Dendritic cell treated with granulocyte-macrophage colony-stimulating factor and Interleukin-4, amounts not matched to agents 40 ng/mL and 50 ng/mL, for 4 days (primary cell): ENCODE measurements around the gene GREM1.
A peak's percentile ranks its signal among the peaks of the same experiment; 100 is the strongest.

Experiments used
- H3K27ac Mint-ChIP-seq: one replicate; pipeline ENCODE4 v1.8.0; 2022; ENCODE audit warnings: mild to moderate bottlenecking, mixed read lengths
- H3K27me3 Mint-ChIP-seq: one replicate; pipeline ENCODE4 v1.8.0; 2022; ENCODE audit warnings: mild to moderate bottlenecking, mixed read lengths
- H3K36me3 Mint-ChIP-seq: one replicate; pipeline ENCODE4 v1.8.0; 2022; ENCODE audit warnings: low read depth, mixed read lengths
- H3K4me1 Mint-ChIP-seq: one replicate; pipeline ENCODE4 v1.8.0; 2022; ENCODE audit warnings: low read depth, mixed read lengths
- H3K4me3 Mint-ChIP-seq: one replicate; pipeline ENCODE4 v1.8.0; 2022; ENCODE audit warnings: mild to moderate bottlenecking, moderate library complexity, mixed read lengths
- H3K9me3 Mint-ChIP-seq: one replicate; pipeline ENCODE4 v1.8.0; 2022; ENCODE audit warnings: mixed read lengths
- intact Hi-C: fragments of 100-400 bp; cut with micrococcal nuclease; formaldehyde crosslinking; loops from one replicate; pipeline ENCODE4 v1.15.0; 2022

GREM1 gene

DNA sequence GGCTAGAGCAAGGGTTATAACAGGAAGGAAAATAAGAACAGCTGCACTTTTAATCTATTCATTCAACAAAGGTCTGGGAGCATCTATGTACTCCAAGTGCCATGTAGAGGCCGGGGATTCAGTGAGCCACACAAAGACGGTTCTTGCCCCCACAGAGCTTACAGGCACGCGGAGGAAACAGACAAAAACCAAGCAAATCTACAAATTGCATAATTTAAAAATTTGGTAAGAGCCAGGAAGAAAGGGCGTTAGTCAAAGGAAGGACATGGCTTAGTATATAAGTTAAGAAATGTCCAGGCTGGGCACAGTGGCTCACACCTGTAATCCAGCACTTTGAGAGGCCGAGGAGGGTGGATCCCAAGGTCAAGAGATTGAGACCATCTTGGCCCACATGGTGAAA is 10.4 kb upstream of the GREM1 start:
- peaks cover 32% of the 10 kb centered on the region for H3K4me1 Mint-ChIP-seq
- H3K36me3 Mint-ChIP-seq: no peaks in the 10 kb centered on the region
- intact Hi-C loops: no loop called here
- H3K4me3 Mint-ChIP-seq: no peak overlapping the region
- H3K27me3 Mint-ChIP-seq: peaks cover 30% of the 10 kb centered on the region
- no peak overlapping the region for H3K27ac Mint-ChIP-seq
- H3K9me3 Mint-ChIP-seq: no peaks in the 10 kb centered on the region

DNA sequence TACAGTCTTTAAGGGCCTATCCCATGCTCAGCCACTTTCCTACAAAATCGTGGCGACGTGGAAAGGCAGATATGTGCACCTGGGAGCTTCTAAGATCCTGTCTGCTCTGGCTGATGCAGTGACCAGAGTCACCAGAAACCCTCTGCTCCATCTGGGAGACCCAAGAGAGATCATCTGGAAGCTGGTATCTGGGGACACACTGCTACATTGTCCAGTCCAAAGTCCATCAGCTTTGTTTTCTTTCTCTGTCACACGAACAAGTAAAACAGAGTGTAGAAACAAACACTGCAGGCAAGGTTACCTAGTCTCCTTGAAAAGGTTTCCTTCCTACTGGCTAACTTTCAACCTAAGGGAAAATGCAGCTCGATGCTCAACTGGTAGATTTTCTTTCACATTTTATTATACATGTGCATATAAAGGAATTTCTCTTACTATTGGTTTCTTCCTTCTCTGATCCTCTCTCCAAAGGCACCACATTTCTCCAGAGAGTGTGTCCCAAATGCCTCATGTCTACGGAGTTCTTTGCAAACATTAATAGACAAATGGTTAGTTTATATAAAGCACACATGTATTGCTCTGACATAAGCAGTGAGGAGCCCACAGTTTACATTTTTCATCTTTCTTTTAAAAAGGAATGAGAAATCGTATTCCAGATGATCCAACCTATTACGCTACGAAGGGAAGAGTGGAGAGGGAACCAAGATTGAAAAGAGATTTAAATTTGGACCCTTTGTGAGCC is 8.3 kb upstream of the GREM1 start:
- no peaks in the 10 kb centered on the region for H3K36me3 Mint-ChIP-seq
- H3K4me1 Mint-ChIP-seq: peaks cover 32% of the 10 kb centered on the region
- H3K9me3 Mint-ChIP-seq: no peaks in the 10 kb centered on the region
- intact Hi-C loops: no loop called here
- no peak overlapping the region for H3K4me3 Mint-ChIP-seq
- H3K27me3 Mint-ChIP-seq: peaks cover 32% of the 10 kb centered on the region
- no peak overlapping the region for H3K27ac Mint-ChIP-seq

DNA sequence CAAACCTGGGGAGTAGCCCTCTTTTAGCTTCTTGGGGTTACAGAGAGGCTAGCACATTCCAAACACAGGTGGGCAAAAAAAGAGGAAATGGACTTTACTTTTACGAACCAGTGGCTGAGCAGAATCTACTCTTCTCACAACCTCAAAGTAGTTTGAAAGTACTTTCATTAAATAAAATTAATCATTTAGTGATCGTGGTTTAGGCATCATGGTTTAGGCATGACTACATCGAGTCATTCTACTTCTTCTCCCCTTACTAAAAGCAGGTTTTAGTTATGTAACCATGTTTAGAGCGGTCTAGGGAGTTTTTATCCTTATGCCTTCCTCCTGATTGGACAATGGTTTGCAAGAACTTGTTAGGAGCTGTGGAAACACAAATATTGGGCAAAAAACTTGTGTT is 2.5 kb upstream of the GREM1 start:
- no peaks in the 10 kb centered on the region for H3K36me3 Mint-ChIP-seq
- H3K9me3 Mint-ChIP-seq: no peaks in the 10 kb centered on the region
- intact Hi-C loops: no loop called here
- peaks cover 65% of the 10 kb centered on the region for H3K27me3 Mint-ChIP-seq
- no peak overlapping the region for H3K27ac Mint-ChIP-seq
- H3K4me3 Mint-ChIP-seq: no peak overlapping the region
- peaks cover 26% of the 10 kb centered on the region for H3K4me1 Mint-ChIP-seq

DNA sequence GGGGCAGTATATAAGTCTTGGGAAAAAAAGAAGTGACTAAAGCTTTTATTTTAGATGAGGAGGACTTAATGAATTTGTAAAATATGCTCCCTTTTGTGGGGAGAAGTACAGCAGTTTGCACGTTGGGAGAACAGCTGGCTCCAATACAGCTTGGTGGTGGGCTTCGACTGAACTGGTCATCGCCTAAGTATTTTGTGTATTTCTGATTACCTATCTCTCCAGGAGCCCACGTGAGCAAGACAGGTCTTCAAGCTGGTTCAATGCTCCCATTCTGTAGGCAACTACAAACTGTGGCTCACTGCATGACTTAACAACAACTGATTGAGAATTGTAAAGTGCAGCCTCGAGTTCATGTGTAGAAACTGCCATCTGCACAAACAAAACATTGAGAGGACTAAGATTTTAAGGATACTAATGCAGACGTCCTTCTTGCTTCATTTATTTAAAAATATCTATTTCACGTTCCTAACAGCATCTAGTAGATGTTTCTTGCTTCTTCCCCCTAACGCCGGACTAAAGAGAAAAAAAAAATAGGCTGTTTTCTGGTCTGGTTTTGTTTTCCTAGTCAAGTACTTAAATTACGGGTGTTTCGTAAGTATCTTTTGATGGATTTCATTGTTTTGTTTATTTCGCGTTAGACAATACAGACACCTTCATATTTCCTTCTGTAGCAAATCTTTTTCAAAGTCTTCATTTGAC is 1.4 kb upstream of the GREM1 start:
- Mint-ChIP-seq H3K36me3 (no peaks in the 10 kb centered on the region), H3K4me1 (peaks cover 26% of the 10 kb centered on the region), H3K9me3 (no peaks in the 10 kb centered on the region), H3K27me3 (peaks cover 75% of the 10 kb centered on the region), H3K27ac (no peak overlapping the region), H3K4me3 (peak overlapping the region; percentile 72)
- intact Hi-C loops: no loop called here

DNA sequence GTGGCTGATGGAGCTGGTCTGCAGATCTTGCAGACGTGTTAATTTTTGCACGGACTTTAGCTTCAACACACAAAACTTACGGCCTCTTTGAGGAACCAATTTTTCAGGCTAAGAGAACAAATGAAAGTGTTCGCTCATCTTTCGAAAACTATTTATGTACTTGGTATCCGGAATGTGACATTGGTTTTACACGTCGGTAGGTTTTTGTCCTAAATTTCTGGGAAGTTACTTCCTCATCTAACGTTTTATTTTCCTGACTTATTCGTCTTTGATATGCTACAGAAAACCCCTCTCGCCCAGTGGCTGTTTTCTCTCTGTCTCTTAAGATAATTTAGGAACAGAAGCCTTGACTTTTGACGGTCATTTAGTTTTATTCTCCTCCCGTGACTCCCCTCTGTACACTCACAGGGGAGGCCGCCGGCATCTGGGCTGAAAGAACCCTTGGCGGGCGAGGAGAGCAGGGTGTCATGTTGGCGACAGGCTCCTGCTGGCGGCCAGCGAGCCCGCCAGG is 834 bp upstream of the GREM1 start:
- H3K27me3 Mint-ChIP-seq: peaks cover 78% of the 10 kb centered on the region
- no peaks in the 10 kb centered on the region for H3K9me3 Mint-ChIP-seq

DNA sequence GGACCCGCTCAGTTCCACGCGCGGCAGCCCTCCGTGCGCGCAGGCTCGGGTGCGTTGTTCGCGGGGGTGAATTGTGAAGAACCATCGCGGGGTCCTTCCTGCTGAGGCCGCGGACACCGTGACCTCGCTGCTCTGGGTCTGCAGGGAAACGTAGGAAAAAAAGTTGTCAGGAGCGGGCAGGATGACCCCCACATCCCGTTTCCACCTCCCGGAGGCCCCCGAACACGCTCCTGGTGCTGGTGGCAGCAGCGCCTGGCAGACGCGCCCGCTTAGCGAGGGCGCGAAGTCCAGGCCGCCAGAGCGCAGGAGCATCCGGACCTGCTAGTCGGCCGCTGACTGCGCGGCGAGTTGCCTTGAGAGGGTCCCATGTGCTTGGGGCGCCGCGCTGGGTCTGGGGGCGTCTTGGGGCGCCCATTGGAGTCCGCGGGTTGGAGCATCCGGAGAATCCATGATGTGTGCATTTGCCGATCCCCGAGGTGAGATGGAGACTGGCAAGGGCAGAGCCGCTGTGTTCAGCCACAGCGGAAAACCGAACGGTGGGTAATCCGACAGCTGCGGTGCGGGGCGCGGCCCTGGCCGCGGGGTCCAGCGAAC is 520 bp downstream of the GREM1 start:
- no peaks in the 10 kb centered on the region for H3K36me3 Mint-ChIP-seq
- peak overlapping the region; percentile 51 for H3K4me3 Mint-ChIP-seq
- intact Hi-C loops: no loop called here
- H3K27ac Mint-ChIP-seq: no peak overlapping the region
- peaks cover 81% of the 10 kb centered on the region for H3K27me3 Mint-ChIP-seq
- peaks cover 26% of the 10 kb centered on the region for H3K4me1 Mint-ChIP-seq
- H3K9me3 Mint-ChIP-seq: no peaks in the 10 kb centered on the region

More for the DNA sequence above, 834 bp upstream of the GREM1 start:
- intact Hi-C loops: no loop called here
- Mint-ChIP-seq H3K4me1 (peaks cover 26% of the 10 kb centered on the region), H3K36me3 (no peaks in the 10 kb centered on the region), H3K4me3 (peak overlapping the region; percentile 72), H3K27ac (no peak overlapping the region)

DNA sequence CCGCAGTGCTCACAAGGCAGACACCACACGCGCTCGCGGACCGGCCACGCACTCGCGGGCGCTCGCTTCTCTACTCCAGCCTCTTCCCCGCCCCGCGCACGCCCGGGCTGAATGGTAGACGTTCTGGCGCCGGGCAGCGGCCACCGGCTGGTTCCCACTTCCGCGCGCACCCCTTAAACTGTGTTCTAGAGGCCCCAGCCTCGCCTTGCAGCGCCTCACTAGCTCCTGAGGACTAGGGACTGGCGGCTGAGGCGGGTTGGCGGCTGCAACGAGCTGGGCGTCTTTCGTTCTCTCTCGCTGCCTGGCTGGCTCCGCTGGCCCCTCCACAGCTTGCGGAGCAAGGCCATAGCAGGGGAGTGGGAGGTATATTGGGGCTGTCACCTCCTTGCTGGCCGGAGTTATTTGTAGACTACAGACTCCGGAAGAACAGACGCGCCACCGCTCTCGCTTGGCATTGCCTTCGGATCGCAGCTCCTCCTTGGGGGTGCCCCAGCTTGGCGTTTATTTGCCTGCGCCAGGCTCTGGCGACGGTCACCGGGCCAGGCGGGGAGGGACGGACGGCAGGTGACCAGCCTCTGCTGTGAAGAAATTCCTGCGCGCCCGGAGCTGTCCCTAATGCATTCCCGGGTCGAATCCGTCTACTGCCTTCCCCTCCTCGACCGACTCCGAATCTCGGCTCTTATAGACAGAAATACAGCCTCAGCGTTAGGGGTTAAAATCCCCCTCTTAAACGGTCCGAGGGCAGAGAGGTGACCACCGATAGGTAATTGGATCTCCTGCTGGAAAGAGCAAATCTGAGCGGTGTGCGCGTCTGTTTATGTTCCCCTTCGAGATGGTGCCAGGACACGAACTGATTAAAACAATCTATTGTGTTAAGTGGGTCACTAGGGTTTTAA is 1.3 kb downstream of the GREM1 start:
- H3K4me3 Mint-ChIP-seq: peak overlapping the region; percentile 51

DNA sequence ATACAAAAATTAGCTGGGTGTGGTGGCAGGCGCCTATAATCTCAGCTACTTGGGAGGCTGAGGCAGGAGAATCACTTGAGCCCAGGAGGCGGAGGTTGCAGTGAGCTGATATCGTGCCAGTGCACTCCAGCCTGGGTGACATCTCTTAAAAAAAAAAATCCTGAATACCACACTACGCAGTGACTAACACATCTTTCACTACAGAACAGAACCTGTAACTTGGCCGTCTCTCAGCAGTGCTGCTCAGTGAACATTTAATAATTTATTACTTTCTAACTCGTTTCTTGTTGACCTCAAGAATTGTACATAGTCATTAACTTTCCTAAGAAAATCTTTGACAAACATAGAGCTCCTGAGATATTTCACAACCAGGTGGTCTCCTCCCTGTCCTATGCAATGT is 3.8 kb downstream of the GREM1 start:
- no peak overlapping the region for H3K4me3 Mint-ChIP-seq
- peaks cover 8% of the 10 kb centered on the region for H3K9me3 Mint-ChIP-seq
- intact Hi-C loops: loop anchor here (10.0 kb wide), 1 partner anchor 57 kb away; no protein-coding TSS in a partner anchor
- H3K4me1 Mint-ChIP-seq: peaks cover 25% of the 10 kb centered on the region
- H3K36me3 Mint-ChIP-seq: no peaks in the 10 kb centered on the region
- no peak overlapping the region for H3K27ac Mint-ChIP-seq
- peaks cover 77% of the 10 kb centered on the region for H3K27me3 Mint-ChIP-seq

More for the DNA sequence above, 1.3 kb downstream of the GREM1 start:
- peaks cover 83% of the 10 kb centered on the region for H3K27me3 Mint-ChIP-seq
- no peaks in the 10 kb centered on the region for H3K9me3 Mint-ChIP-seq
- H3K27ac Mint-ChIP-seq: no peak overlapping the region
- intact Hi-C loops: no loop called here
- H3K36me3 Mint-ChIP-seq: no peaks in the 10 kb centered on the region
- peaks cover 26% of the 10 kb centered on the region for H3K4me1 Mint-ChIP-seq

DNA sequence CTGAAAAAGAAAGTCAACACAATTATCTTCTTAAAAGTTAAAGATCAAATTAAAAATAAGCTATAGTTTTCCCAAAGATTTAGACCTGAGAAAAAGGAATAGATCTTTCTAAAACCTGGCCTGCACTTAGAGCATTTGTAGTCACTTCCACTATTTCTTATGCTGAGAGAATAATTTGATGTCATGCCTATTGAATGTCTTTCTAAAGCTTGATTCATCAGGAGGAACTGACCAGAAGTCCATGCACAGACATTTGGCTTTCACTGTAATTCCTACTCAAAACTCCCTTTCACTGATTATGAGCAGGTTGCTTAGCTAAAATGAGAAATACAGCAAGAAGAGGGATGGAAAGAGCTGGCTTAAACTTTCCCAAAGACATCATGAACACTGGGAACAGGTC is 4.3 kb downstream of the GREM1 start:
- Mint-ChIP-seq H3K36me3 (no peaks in the 10 kb centered on the region), H3K4me1 (peaks cover 19% of the 10 kb centered on the region), H3K9me3 (peaks cover 11% of the 10 kb centered on the region), H3K4me3 (no peak overlapping the region), H3K27ac (no peak overlapping the region), H3K27me3 (peaks cover 74% of the 10 kb centered on the region)
- intact Hi-C loops: loop anchor here (10.0 kb wide), 1 partner anchor 57 kb away; no protein-coding TSS in a partner anchor

DNA sequence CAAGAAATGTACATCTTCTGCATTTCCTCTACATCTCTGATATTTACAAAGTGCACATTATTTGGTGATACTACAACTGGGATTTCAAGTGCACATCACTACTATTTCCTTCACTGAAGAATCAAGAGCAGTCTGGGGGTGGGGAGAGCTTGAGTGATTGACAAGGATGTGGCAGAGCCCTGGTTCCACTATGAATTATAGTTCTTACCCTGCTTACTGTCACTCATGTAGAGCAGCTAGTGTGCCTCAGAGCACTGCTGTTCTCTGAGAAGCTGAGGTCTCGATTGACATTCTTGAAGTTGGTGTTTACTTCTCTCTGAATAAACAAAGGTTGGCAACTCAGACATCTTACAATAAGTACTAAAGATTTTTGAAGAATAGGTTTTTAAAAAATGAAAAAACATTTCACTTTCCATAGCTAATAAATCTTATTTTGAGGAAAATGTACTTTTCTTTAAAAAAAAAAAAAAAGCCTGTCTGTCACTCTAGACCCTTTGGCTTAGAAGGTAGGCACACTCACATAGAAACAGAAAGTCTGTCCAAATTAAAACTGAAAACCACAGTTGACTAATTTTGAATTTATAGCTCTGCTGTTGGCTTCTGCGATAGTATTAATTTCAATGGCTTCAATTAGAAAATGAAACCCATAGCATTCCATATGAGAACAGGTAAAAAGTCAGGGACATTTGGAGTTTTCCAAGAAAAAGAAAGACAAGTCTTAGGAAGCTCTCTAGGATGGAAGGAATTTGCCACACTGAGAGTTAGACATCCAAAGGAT is 5.6 kb downstream of the GREM1 start:
- Mint-ChIP-seq H3K9me3 (peaks cover 11% of the 10 kb centered on the region), H3K36me3 (no peaks in the 10 kb centered on the region), H3K4me1 (peaks cover 9% of the 10 kb centered on the region), H3K27me3 (peaks cover 64% of the 10 kb centered on the region), H3K4me3 (no peak overlapping the region), H3K27ac (no peak overlapping the region)
- intact Hi-C loops: loop anchor here (10.0 kb wide), 1 partner anchor 59 kb away; no protein-coding TSS in a partner anchor

DNA sequence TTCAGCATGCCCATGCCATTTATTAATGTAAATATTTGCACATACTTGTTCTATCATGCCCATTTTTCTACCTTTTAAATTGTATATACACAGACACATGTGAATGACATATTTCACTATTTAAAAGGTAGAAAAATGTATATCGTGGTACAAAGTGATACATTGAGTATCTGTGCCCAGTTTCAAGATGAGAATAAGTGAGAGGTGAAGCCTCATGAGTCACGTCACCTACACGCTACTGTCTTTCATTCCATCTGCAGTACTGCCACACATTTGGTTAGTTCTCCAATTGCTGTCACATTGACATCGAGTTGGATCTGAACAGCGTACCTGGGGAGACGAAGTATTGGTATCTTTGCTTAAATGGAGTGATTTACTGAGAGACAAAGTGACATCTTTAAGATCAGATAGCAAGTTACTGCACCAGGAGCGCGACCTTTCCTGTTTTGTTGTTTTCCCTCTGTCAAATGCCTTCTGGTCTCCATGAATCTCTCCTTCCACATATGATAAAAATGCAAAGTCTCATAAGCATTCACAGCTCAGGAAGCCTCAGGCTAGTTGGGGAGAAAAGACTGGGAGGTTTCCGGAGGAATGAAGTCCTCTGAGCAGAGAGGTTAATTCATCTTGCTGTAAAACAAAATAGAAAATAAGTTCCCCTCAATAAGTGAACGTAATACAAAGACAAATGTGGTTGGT is 12.0 kb downstream of the GREM1 start:
- intact Hi-C loops: loop anchor here (10.0 kb wide), 2 partner anchors 65 kb away; no protein-coding TSS in a partner anchor
- Mint-ChIP-seq H3K4me3 (no peak overlapping the region), H3K4me1 (peaks cover 11% of the 10 kb centered on the region), H3K27ac (no peak overlapping the region), H3K27me3 (peaks cover 40% of the 10 kb centered on the region), H3K9me3 (peaks cover 11% of the 10 kb centered on the region), H3K36me3 (no peaks in the 10 kb centered on the region)
